HepG2 (cell line): ENCODE measurements around the gene HMGB2. TPM values are rescaled to one million over a fixed set of nuclear protein-coding genes. Genes with fewer than 3 reads are reported as not detected.

ENCODE experiments used
- ATAC-seq: fragments of 200-7000 bp; cut with Tn5 transposase; 3 replicates; pipeline ENCODE4 v1.9.1; 2020; ENCODE audit warnings: mild to moderate bottlenecking, moderate library complexity
- BruUV-seq: library from RNA; stranded (reverse); fragments of 400-500 nt; replicated peaks from 2 replicates; lab custom pipeline; 2021; lab: Mats Ljungman, UMichigan
- CTCF ChIA-PET: fragments of 300-600 bp; formaldehyde crosslinking; extraction: SDS; loops from one replicate; lab custom pipeline; 2021; ENCODE audit warnings: low total read pairs, inconsistent platforms, low intra/inter-chr PET ratio; lab: Yijun Ruan, JAX
- POLR2A ChIA-PET: fragments of 350-600 bp; sonication (Branson Sonifier 250); formaldehyde crosslinking; loops from one replicate; lab custom pipeline; 2020; ENCODE audit warnings: antibody characterized with exemption, inconsistent platforms; lab: Yijun Ruan, JAX
- DNase-seq: peaks from one replicate; pipeline ENCODE4 v3.0.0-alpha.2; 2015; ENCODE audit warnings: low spot score
- FAIRE-seq: peaks from 3 replicates; lab custom pipeline; 2011; peaks lifted over from hg19 to GRCh38; lab: Jason Lieb, UNC
- H2AFZ ChIP-seq: one replicate; pipeline ENCODE4 v1.6.1; 2011; ENCODE audit warnings: low read length, inconsistent platforms
- H3K27ac ChIP-seq: fragments of 300-600 bp; 3 replicates; pipeline ENCODE4 v1.8.0; 2011; ENCODE audit warnings: mixed run types, mild to moderate bottlenecking, mixed read lengths, low read length, inconsistent platforms; ENCODE audit not compliant: insufficient read depth; ENCODE audit errors: extremely low read length
- H3K27me3 ChIP-seq, 2 experiments: fragments of 200-600 bp in 1 of 2; 2 replicates in 1 of 2; 3 replicates in 1 of 2; pipeline versions ENCODE4 v1.6.0 to v1.8.0; 2011; ENCODE audit warnings: low read length in 2 of 2, mild to moderate bottlenecking in 2 of 2, moderate library complexity in 2 of 2, inconsistent platforms in 1 of 2; ENCODE audit not compliant: insufficient read depth in 2 of 2, control insufficient read depth in 1 of 2
- H3K36me3 ChIP-seq, 2 experiments: fragments of 200-600 bp in 1 of 2; replicated peaks in 1 of 2; 2 replicates in 1 of 2; 3 replicates in 1 of 2; pipeline versions ENCODE4 v1.5.1 to v1.8.0; 2011; ENCODE audit warnings: low read length in 2 of 2, inconsistent platforms in 1 of 2; ENCODE audit not compliant: insufficient read depth in 2 of 2, control insufficient read depth in 1 of 2
- H3K4me1 ChIP-seq: 2 replicates; pipeline ENCODE4 v1.5.1; 2012; ENCODE audit warnings: low read length, inconsistent platforms; ENCODE audit not compliant: insufficient read depth
- H3K4me2 ChIP-seq: 2 replicates; pipeline ENCODE4 v1.6.0; 2011; ENCODE audit warnings: low read depth, low read length, inconsistent platforms
- H3K4me3 ChIP-seq, 3 experiments: fragments of 200-600 bp in 1 of 3; sonication (generic), shearing (Covaris generic) in 1 of 3; replicated peaks in 1 of 3; 2 replicates each; pipeline ENCODE4 v1.5.1; 2011 to 2016; ENCODE audit warnings: low read length in 3 of 3, inconsistent platforms in 2 of 3, low read depth in 2 of 3, mild to moderate bottlenecking in 2 of 3, control low read depth in 1 of 3, mixed read lengths in 1 of 3; ENCODE audit not compliant: insufficient read depth in 1 of 3
- H3K79me2 ChIP-seq: one replicate; pipeline ENCODE4 v1.6.1; 2011; ENCODE audit warnings: low read length, inconsistent platforms; ENCODE audit not compliant: insufficient read depth
- H3K9ac ChIP-seq: 2 replicates; pipeline ENCODE4 v1.6.0; 2011; ENCODE audit warnings: mild to moderate bottlenecking, low read depth, low read length, inconsistent platforms; ENCODE audit not compliant: insufficient read depth
- H3K9me3 ChIP-seq: 2 replicates; pipeline ENCODE4 v1.5.1; 2012; ENCODE audit warnings: mild to moderate bottlenecking, low read length
- H4K20me1 ChIP-seq: 2 replicates; pipeline ENCODE4 v1.6.0; 2011; ENCODE audit warnings: inconsistent platforms, mild to moderate bottlenecking, low read length, moderate library complexity; ENCODE audit not compliant: insufficient read depth
- GATAD2A ChIP-seq: IDR thresholded peaks from 2 replicates; pipeline ENCODE4 v1.6.1; 2016
- NFRKB ChIP-seq: fragments of 450-650 bp; IDR thresholded peaks from 2 replicates; pipeline ENCODE4 v1.6.1; 2017
- TBX2 ChIP-seq: sonication (generic); formaldehyde crosslinking; IDR thresholded peaks from 2 replicates; pipeline ENCODE4 v1.5.0; 2020; ENCODE audit warnings: missing genetic modification reagents, mild to moderate bottlenecking, borderline replicate concordance
- WGBS: methylation state at CpG from one replicate; pipeline ENCODE4 v1.1.6; 2017; ENCODE audit warnings: low lambda C conversion rate; 5-methylcytosine and 5-hydroxymethylcytosine counted together
- in situ Hi-C: cut with HindIII; loops from 2 replicates; pipeline ENCODE4 v1.10.0; 2017; ENCODE audit warnings: low pct_unique_long_range_greater_than_20kb; ENCODE audit not compliant: extremely low pct_ligation_motif_present
- intact Hi-C: fragments of 100-400 bp; cut with micrococcal nuclease; formaldehyde crosslinking; loops from one replicate; pipeline ENCODE4 v1.10.0; 2022; ENCODE audit not compliant: unreplicated experiment
- polyA plus RNA-seq, 8 experiments: library from polyadenylated mRNA; depleted of rRNA in 3 of 8; stranded (reverse) in 7 of 8; unstranded in 1 of 8; fragments of >200 nt; fragmentation: Illumina TruSeq in 4 of 8; extraction: Trizol in 4 of 8; gene quantifications; 2 replicates each; pipeline versions ENCODE4 v1.2.1 to v1.2.3, GENCODE V29; 2011 to 2016; ENCODE audit warnings: low read depth in 4 of 8, missing spikeins in 1 of 8, mixed read lengths in 1 of 8; ENCODE audit not compliant: insufficient read depth in 1 of 8
- total RNA-seq, 5 experiments: library from RNA; depleted of rRNA; stranded (reverse); fragments of >200 nt; fragmentation: Illumina TruSeq; extraction: Trizol; gene quantifications; 2 replicates each; pipeline ENCODE4 v1.2.3, GENCODE V29; 2016; ENCODE audit warnings: low read depth in 1 of 5
- TF ChIP-seq, protein P1 (sequence below): sonication (generic); formaldehyde crosslinking; IDR thresholded peaks from 2 replicates; pipeline ENCODE4 v1.5.0; 2020; ENCODE audit warnings: mild to moderate bottlenecking, missing genetic modification reagents, moderate library complexity

Gene HMGB2
- total and polyA plus RNA-seq, 2 of the 13 experiments (the other 11 are each of a cell fraction or from before 2014, with no cell fraction given), result 90.5 to 332 TPM

DNA sequence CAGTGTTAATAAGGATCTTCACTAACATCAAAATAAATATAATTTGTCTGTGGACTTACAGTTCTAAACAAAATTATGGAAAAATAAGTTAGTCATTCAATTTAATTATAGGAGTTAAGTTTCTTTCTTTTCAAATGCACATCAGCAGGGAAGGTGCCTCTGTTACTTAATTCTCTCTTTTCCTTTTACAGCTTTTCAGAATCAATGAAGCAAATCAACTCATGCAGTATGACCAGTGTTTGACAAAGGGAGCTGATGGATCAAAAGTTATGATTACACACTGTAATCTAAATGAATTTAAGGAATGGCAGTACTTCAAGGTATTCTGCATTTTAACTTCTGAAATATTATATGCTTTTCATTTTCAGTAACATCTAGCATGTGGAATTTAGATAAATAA, 15.9 kb downstream of the HMGB2 start:
- no peak for FAIRE-seq

DNA sequence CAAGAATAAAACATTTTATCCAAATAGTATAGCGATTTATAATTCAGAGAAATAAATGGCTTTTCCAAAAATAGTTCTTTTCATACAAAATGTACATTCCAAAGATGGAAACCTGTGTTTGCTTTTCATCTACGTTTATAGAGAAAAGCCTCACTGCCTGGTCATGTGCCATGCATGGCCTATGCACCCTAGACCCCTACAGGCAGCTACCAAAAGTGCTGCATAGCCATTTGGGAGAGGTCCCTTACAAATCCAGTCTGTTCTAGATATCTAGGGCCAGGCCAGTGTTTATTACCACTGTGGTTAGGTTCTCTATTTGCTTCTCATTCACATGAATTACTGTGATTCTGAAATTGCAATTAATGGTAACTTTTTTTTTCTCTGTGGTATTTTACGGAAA, 17.2 kb downstream of the HMGB2 start:
- Histone ChIP-seq H3K9me3 (no peaks in the 10 kb centered on the region), H2AFZ (no peak overlapping the region), H3K36me3 (no peaks in the 10 kb centered on the region), H3K27ac (no peak overlapping the region), H3K4me3 (no peak overlapping the region), H3K79me2 (no peaks in the 10 kb centered on the region), H3K4me2 (no peak overlapping the region), H3K4me1 (no peaks in the 10 kb centered on the region), H3K9ac (no peak overlapping the region), H3K27me3 (no peaks in the 10 kb centered on the region), H4K20me1 (no peaks in the 10 kb centered on the region)
- CTCF ChIA-PET, result no interaction called here
- intact Hi-C loops (no loop called here), in situ Hi-C loops (loop anchor here (10.0 kb wide), 1 partner anchor 178 kb away; no protein-coding TSS in a partner anchor)
- FAIRE-seq (peak; percentile 40), ATAC-seq (peak; percentile 91), DNase-seq (peak; percentile 21)
- 76% methylated on average over 3 of the region's 3 CpGs for WGBS
- no TSS peak for BruUV-seq
- no peak for TF ChIP-seq NFRKB
- TF ChIP-seq, protein P1, sequence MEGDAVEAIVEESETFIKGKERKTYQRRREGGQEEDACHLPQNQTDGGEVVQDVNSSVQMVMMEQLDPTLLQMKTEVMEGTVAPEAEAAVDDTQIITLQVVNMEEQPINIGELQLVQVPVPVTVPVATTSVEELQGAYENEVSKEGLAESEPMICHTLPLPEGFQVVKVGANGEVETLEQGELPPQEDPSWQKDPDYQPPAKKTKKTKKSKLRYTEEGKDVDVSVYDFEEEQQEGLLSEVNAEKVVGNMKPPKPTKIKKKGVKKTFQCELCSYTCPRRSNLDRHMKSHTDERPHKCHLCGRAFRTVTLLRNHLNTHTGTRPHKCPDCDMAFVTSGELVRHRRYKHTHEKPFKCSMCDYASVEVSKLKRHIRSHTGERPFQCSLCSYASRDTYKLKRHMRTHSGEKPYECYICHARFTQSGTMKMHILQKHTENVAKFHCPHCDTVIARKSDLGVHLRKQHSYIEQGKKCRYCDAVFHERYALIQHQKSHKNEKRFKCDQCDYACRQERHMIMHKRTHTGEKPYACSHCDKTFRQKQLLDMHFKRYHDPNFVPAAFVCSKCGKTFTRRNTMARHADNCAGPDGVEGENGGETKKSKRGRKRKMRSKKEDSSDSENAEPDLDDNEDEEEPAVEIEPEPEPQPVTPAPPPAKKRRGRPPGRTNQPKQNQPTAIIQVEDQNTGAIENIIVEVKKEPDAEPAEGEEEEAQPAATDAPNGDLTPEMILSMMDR (CRISPR knock-in tag), result 0 out of 2 replicates have a peak, but pooled peaks have one; percentile 5
- POLR2A ChIA-PET, result no interaction called here

More for the DNA sequence above, 15.9 kb downstream of the HMGB2 start:
- H3K79me2 ChIP-seq, result no peaks in the 10 kb centered on the region
- intact Hi-C loops (loop anchor here (1.0 to 2.0 kb wide), 2 partner anchors 99 to 177 kb away; no protein-coding TSS in a partner anchor), in situ Hi-C loops (loop anchor here (10.0 kb wide), 1 partner anchor 177 kb away; no protein-coding TSS in a partner anchor)
- H3K36me3 ChIP-seq, result no peaks in the 10 kb centered on the region
- no peak for DNase-seq
- no peaks in the 10 kb centered on the region for H4K20me1 ChIP-seq
- H3K4me3 ChIP-seq, result no peak overlapping the region
- ATAC-seq, result no peak
- no peak overlapping the region for H2AFZ ChIP-seq
- CTCF ChIA-PET, result interaction anchor here (2.4 to 2.9 kb wide), 2 partner anchors 42 to 98 kb away, joined by 8 to 62 read pairs; no protein-coding TSS in a partner anchor
- H3K27me3 ChIP-seq, result no peaks in the 10 kb centered on the region
- H3K4me1 ChIP-seq, result no peaks in the 10 kb centered on the region
- no peak overlapping the region for H3K9ac ChIP-seq
- no peaks in the 10 kb centered on the region for H3K9me3 ChIP-seq
- POLR2A ChIA-PET, result interaction anchor here (1.3 kb wide), 1 partner anchor 16 kb away, joined by 7 read pairs; the partner anchor contains the start of gene HMGB2
- BruUV-seq, result no TSS peak
- no peak overlapping the region for H3K27ac ChIP-seq
- H3K4me2 ChIP-seq, result no peak overlapping the region
- TF ChIP-seq TBX2 (CRISPR knock-in tag) (no peak), NFRKB (no peak), GATAD2A (no peak)
- TF ChIP-seq, all 625 proteins: peak for 0
